Calu3 (cell line): ENCODE results near the gene CHD9. TPM values are rescaled to one million over a fixed set of nuclear protein-coding genes. Genes with fewer than 3 reads are reported as not detected.
A peak's percentile ranks its signal among the peaks of the same experiment; 100 is the strongest.

Source experiments
- BruUV-seq: library from RNA; stranded (reverse); fragments of 400-500 nt; replicated peaks from 2 replicates; lab custom pipeline; 2021; lab: Mats Ljungman, UMichigan
- CTCF ChIA-PET: fragments of 300-600 bp; sonication (Branson Sonifier 250); formaldehyde crosslinking; loops from one replicate; lab custom pipeline; 2022; ENCODE audit warnings: antibody characterized with exemption; lab: Charles Lee
- DNase-seq: peaks from one replicate; pipeline ENCODE4 v3.0.0; 2022
- H3K27ac Mint-ChIP-seq: one replicate; pipeline ENCODE4 v1.8.0; 2022; ENCODE audit warnings: mixed read lengths; ENCODE audit not compliant: unreplicated experiment
- H3K27me3 Mint-ChIP-seq: one replicate; pipeline ENCODE4 v1.8.0; 2022; ENCODE audit warnings: mixed read lengths; ENCODE audit not compliant: unreplicated experiment
- H3K36me3 Mint-ChIP-seq: one replicate; pipeline ENCODE4 v1.8.0; 2022; ENCODE audit warnings: mild to moderate bottlenecking, moderate library complexity, mixed read lengths; ENCODE audit not compliant: insufficient read depth, unreplicated experiment
- H3K4me1 Mint-ChIP-seq: one replicate; pipeline ENCODE4 v1.8.0; 2022; ENCODE audit warnings: mild to moderate bottlenecking, low read depth, mixed read lengths; ENCODE audit not compliant: unreplicated experiment
- H3K4me3 Mint-ChIP-seq: one replicate; pipeline ENCODE4 v1.8.0; 2022; ENCODE audit warnings: mild to moderate bottlenecking, low read depth, moderate library complexity, mixed read lengths; ENCODE audit not compliant: unreplicated experiment
- H3K9me3 Mint-ChIP-seq: one replicate; pipeline ENCODE4 v1.8.0; 2022; ENCODE audit warnings: low read depth, mixed read lengths; ENCODE audit not compliant: unreplicated experiment
- CTCF ChIP-seq: fragments of 200-600 bp; IDR thresholded peaks from one replicate; pipeline ENCODE4 v1.8.0; 2022; ENCODE audit warnings: antibody characterized with exemption; ENCODE audit not compliant: unreplicated experiment
- intact Hi-C: fragments of 100-400 bp; cut with micrococcal nuclease; formaldehyde crosslinking; loops from one replicate; pipeline ENCODE4 v1.10.0; 2022; ENCODE audit not compliant: unreplicated experiment
- total RNA-seq: library from RNA; stranded (reverse); gene quantifications from 2 replicates; pipeline ENCODE4 v1.2.3, GENCODE V29; 2022

Gene CHD9
- total RNA-seq, 1 experiment from 2014 or later, result 69.5 TPM

- TF ChIP-seq CTCF, result peak; percentile 78
- peak; percentile 71 for DNase-seq
- BruUV-seq, result no TSS peak
- CTCF ChIA-PET, result interaction anchor here (0.7 to 2.0 kb wide), 3 partner anchors 16 to 953 kb away, joined by 3 to 20 read pairs (median 3); no protein-coding TSS in a partner anchor
- no peaks in the 10 kb centered on the region for H3K36me3 Mint-ChIP-seq
- intact Hi-C loops, result loop anchor here (1.0 to 10.0 kb wide), 3 partner anchors 442 to 1208 kb away; no protein-coding TSS in a partner anchor
- no peaks in the 10 kb centered on the region for H3K9me3 Mint-ChIP-seq
- no peak overlapping the region for H3K27ac Mint-ChIP-seq
- no peak overlapping the region for H3K4me3 Mint-ChIP-seq
- no peaks in the 10 kb centered on the region for H3K4me1 Mint-ChIP-seq
- H3K27me3 Mint-ChIP-seq, result no peaks in the 10 kb centered on the region
These were observed 32.4 kb upstream of the CHD9 start for GRCh38 chr16:53022374-53022773.

- TF ChIP-seq CTCF, result no peak
- no peak for DNase-seq
- CTCF ChIA-PET, result no interaction called here
- intact Hi-C loops, result loop anchor here (10.0 kb wide), 1 partner anchor 1209 kb away; no protein-coding TSS in a partner anchor
- Mint-ChIP-seq H3K4me3 (no peak overlapping the region), H3K27ac (no peak overlapping the region), H3K4me1 (no peaks in the 10 kb centered on the region), H3K36me3 (no peaks in the 10 kb centered on the region), H3K9me3 (no peaks in the 10 kb centered on the region), H3K27me3 (no peaks in the 10 kb centered on the region)
- BruUV-seq, result no TSS peak
These were observed 30.7 kb upstream of the CHD9 start for GRCh38 chr16:53024045-53024444.

GRCh38 chr16:53029971-53030370 is 24.8 kb upstream of the CHD9 start:
- intact Hi-C loops, result loop anchor here (10.0 kb wide), 1 partner anchor 1215 kb away; no protein-coding TSS in a partner anchor
- BruUV-seq, result no TSS peak
- TF ChIP-seq CTCF, result no peak

GRCh38 chr16:53031323-53031942 is 23.4 kb upstream of the CHD9 start:
- DNase-seq, result no peak
- TF ChIP-seq CTCF, result no peak
- intact Hi-C loops, result no loop called here
- BruUV-seq, result no TSS peak
- Mint-ChIP-seq H3K27ac (no peak overlapping the region), H3K4me3 (no peak overlapping the region), H3K4me1 (peaks cover 13% of the 10 kb centered on the region), H3K36me3 (no peaks in the 10 kb centered on the region), H3K27me3 (no peaks in the 10 kb centered on the region), H3K9me3 (peaks cover 9% of the 10 kb centered on the region)
- CTCF ChIA-PET, result no interaction called here

More at GRCh38 chr16:53029971-53030370, 24.8 kb upstream of the CHD9 start:
- Mint-ChIP-seq H3K36me3 (no peaks in the 10 kb centered on the region), H3K27me3 (no peaks in the 10 kb centered on the region), H3K9me3 (peaks cover 9% of the 10 kb centered on the region), H3K4me3 (no peak overlapping the region), H3K27ac (no peak overlapping the region), H3K4me1 (peaks cover 13% of the 10 kb centered on the region)
- no peak for DNase-seq
- CTCF ChIA-PET, result no interaction called here
